Spinal cord (tissue), 10 donors: Measurements from ENCODE around the gene COMT. TPM values are rescaled to one million over a fixed set of nuclear protein-coding genes. Genes with fewer than 3 reads are reported as not detected.
"Not testable (repeated sequence)": the region's sequence is repeated elsewhere in the genome, so short reads cannot be mapped to it uniquely, and the experiment has no call there.

Source experiments
- DNase-seq, 6 donors: peaks; one replicate each; pipeline versions ENCODE4 v3.0.0 to v3.0.0-alpha.2; 2013 to 2015; ENCODE audit warnings: low spot score in 6 of 6, low read depth in 4 of 6
- H3K27ac ChIP-seq: one replicate; pipeline ENCODE4 v1.5.1; 2013; ENCODE audit warnings: low read depth, low read length, control low read depth
- H3K27me3 ChIP-seq: one replicate; pipeline ENCODE4 v1.6.1; 2013; ENCODE audit warnings: low read length; ENCODE audit not compliant: control insufficient read depth, insufficient read depth
- H3K36me3 ChIP-seq: one replicate; pipeline ENCODE4 v1.6.1; 2013; ENCODE audit warnings: low read length; ENCODE audit not compliant: control insufficient read depth, insufficient read depth
- H3K4me1 ChIP-seq: one replicate; pipeline ENCODE4 v1.6.1; 2013; ENCODE audit warnings: low read length; ENCODE audit not compliant: control insufficient read depth, insufficient read depth
- H3K4me3 ChIP-seq: one replicate; pipeline ENCODE4 v1.5.1; 2013; ENCODE audit warnings: low read depth, low read length, control low read depth
- H3K9me3 ChIP-seq: one replicate; pipeline ENCODE4 v1.6.1; 2013; ENCODE audit warnings: low read length; ENCODE audit not compliant: control insufficient read depth, insufficient read depth
- WGBS: methylation state at CpG from one replicate; pipeline ENCODE4 v1.1.5; 2013; ENCODE audit warnings: missing lambda C conversion rate; ENCODE audit not compliant: insufficient coverage; 5-methylcytosine and 5-hydroxymethylcytosine counted together
- polyA plus RNA-seq, 2 donors: library from polyadenylated mRNA; unstranded; fragments of 120-200 nt; gene quantifications; one replicate each; pipeline ENCODE4 v1.2.1, GENCODE V29; 2013; ENCODE audit not compliant: insufficient read length in 2 of 2
- total RNA-seq, 2 donors: library from RNA; depleted of rRNA in 1 of 2; stranded (reverse); fragments of 120-200 nt in 1 of 2; fragments of >200 nt in 1 of 2; gene quantifications; one replicate each; pipeline versions ENCODE4 v1.2.3 to v1.2.4, GENCODE V29; 2013 to 2014
- donor health status: healthy.

The COMT gene
- total and polyA plus RNA-seq, 4 donors, result 72.6 to 158 (median 146) TPM

DNA sequence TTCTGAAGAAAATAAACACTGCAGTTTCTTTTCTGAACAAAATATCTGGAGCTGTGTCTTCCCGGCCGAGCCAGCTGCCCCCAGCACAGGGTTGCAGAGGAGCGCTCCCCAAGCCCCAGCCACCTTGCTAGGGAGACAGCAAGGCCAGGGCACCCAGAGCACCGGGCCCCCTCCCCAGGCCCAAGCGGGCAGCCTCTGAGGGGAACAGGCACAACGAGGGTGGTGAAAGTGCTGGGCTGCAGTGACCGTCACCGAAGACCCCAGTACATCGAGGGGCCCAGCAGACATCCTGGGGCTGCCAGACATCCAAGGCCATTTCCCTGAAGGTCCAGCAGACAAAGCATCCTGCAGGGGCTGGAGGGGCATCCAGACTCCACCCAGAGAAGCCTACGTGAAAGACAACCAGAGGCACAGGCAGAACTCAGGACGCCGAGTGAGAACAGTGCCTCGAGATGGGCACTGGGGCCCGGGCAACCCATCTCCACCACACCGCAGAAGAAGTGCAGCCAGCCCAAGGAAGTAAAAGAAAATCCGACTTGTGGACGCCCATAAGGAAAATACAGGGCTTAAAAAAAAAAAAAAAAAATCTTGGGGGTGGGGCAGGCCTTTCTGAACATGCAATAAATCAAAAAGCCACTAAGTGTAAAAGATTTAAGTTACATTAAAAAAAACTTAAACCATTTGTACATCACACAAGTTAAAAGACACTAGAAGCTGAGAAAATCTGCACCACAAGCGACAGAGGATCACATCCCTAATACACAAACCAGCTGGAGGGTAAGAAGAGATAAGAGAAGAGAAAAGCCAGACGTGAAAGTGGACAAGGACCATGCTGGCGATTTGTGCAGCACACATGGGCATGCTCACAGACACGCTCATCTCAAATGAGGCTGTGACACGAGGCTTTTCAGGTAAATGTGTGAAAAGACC lies 36.0 kb upstream of the COMT start:
- no peak overlapping the region for H3K27ac ChIP-seq
- DNase-seq, result no peak
- no peaks in the 10 kb centered on the region for H3K9me3 ChIP-seq
- H3K27me3 ChIP-seq, result no peaks in the 10 kb centered on the region
- peaks cover 27% of the 10 kb centered on the region for H3K4me1 ChIP-seq
- H3K36me3 ChIP-seq, result peaks cover 50% of the 10 kb centered on the region
- WGBS, result 79% methylated on average over 18 of the region's 22 CpGs
- H3K4me3 ChIP-seq, result no peak overlapping the region

DNA sequence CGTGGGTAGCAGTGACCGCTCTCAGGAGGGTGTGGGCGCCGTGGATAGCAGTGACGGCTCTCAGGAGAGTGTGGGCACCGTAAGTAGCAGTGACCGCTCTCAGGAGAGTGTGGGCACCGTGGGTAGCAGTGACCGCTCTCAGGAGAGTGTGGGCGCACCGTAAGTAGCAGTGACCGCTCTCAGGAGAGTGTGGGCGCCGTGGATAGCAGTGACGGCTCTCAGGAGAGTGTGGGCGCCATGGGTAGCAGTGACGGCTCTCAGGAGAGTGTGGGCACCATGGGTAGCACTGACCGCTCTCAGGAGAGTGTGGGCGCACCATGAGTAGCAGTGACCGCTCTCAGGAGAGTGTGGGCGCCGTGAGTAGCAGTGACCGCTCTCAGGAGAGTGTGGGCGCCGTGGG lies 34.7 kb upstream of the COMT start:
- H3K4me3 ChIP-seq, H3K27ac ChIP-seq, H3K9me3 ChIP-seq, H3K27me3 ChIP-seq, DNase-seq: not testable (repeated sequence)
- peaks cover 48% of the 10 kb centered on the region for H3K36me3 ChIP-seq
- 95% methylated on average over 21 of the region's 25 CpGs for WGBS
- peaks cover 28% of the 10 kb centered on the region for H3K4me1 ChIP-seq

DNA sequence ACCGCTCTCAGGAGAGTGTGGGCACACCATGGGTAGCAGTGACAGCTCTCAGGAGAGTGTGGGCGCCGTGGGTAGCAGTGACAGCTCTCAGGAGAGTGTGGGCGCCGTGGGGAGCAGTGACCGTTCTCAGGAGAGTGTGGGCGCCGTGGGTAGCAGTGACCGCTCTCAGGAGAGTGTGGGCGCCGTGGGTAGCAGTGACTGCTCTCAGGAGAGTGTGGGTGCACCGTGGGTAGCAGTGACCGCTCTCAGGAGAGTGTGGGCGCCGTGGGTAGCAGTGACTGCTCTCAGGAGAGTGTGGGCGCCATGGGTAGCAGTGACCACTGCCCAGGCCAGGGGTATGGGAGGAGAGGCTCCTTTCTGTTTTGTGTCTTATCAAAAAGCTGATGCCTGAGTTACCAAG lies 33.7 kb upstream of the COMT start:
- DNase-seq, H3K27ac ChIP-seq, H3K27me3 ChIP-seq, H3K4me3 ChIP-seq, H3K9me3 ChIP-seq: not testable (repeated sequence)
- WGBS, result 90% methylated on average over 16 of the region's 16 CpGs
- Histone ChIP-seq H3K4me1 (peaks cover 24% of the 10 kb centered on the region), H3K36me3 (peaks cover 54% of the 10 kb centered on the region)

DNA sequence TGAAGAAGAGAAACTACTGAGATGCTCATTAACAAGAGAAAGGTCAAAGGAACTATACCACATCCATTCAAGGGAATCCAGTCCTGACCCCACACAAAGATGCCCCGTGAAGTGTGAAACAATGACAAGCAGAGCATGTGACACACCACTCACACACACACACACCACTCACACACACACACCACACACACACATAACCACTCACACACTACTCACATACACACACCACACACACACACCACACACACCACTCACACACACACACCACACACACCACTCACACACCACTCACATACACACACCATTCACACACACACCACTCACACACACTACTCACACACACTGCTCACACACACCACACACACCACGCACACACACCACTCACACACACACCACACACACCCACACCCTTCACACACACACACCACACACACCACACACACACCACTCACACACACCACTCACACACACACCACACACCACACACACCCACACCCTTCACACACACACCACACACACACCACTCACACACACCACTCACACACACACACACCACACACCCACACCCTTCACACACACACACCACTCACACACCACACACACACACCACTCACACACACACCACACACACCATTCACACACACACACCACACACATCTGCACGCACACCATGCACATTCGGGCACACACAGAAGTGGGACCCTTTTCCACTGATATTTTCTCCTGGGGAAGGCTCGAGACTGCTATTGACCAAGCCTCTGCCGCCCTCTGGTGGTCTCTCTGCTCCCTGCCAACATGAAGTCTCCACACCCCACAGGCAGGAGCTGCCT lies 32.0 kb upstream of the COMT start:
- H3K27ac ChIP-seq, result no peak overlapping the region
- no peaks in the 10 kb centered on the region for H3K9me3 ChIP-seq
- WGBS, result 33% methylated on average over 6 of the region's 6 CpGs
- no peaks in the 10 kb centered on the region for H3K27me3 ChIP-seq
- peaks cover 13% of the 10 kb centered on the region for H3K4me1 ChIP-seq
- peaks cover 44% of the 10 kb centered on the region for H3K36me3 ChIP-seq
- no peak overlapping the region for H3K4me3 ChIP-seq
- DNase-seq, result peak; percentile 52 to 96 (median 72)

DNA sequence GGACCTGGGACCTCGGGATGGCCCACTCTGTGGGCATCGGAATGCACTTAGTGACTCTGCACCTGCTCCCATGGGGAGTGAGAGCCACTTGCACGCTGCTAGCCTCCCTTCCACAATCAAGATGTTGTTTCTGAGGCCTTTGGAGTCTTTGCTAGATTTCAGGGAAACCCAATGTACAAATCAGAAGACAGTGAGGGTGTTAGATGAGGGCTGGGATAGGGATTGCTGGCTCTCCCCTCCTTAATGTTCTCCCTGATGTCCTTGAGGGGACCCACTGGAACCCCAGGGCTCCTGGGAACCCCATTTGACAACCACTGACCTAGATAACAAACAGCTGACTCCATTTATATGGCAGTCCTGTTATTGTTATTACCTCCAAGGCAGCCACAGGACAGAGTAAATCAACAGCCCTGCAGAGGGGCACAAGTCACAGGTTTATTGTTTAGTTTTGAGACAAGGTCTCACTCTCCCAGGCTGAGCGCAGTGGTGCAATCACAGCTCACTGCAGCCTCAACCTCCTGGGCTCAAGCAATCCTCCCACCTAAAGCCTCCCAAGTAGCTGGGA lies 31.3 kb upstream of the COMT start:
- Histone ChIP-seq H3K36me3 (peaks cover 47% of the 10 kb centered on the region), H3K4me1 (peaks cover 11% of the 10 kb centered on the region), H3K4me3 (no peak overlapping the region), H3K27ac (no peak overlapping the region), H3K27me3 (no peaks in the 10 kb centered on the region), H3K9me3 (no peaks in the 10 kb centered on the region)
- DNase-seq, result no peak
- 55% methylated on average over 3 of the region's 4 CpGs for WGBS

DNA sequence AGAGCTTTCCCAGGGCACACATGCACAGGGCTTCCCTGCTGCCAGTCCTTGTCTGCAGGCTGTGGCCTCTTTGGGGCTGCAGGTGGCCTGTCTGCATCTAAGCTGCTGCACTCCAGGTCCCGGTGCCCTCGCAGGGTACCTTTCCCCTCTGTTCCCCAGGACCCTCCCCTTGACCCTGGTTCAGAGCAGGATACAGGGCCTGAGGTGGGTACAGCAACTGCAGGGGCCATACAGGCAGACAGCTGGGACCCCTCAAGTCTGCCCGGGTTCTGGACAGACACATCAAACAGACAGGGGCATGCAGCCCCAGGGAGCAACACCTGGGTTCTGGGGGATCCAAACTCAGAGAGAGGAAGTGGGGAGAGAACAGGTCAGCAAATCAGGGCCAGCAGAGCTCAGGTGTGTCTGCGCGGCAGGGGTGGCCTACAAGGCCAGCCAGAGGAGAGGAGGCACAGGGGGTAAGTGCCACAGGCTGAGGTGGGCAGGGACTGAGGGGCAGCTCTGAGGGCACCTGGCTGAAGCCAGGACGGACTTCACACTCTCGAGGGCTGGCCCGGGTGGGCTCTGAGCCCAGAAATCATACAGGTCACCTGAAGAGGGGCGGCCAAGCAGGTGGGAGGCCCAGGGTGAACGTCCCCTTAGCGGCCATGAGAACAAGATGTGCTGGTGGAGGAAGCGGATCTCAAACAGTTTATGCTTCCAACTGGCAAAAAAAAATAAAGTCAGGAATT lies 29.9 kb upstream of the COMT start:
- no peak overlapping the region for H3K4me3 ChIP-seq
- 94% methylated on average over 12 of the region's 12 CpGs for WGBS
- peaks cover 52% of the 10 kb centered on the region for H3K36me3 ChIP-seq
- H3K9me3 ChIP-seq, result no peaks in the 10 kb centered on the region
- H3K27ac ChIP-seq, result no peak overlapping the region
- H3K4me1 ChIP-seq, result peaks cover 9% of the 10 kb centered on the region
- no peaks in the 10 kb centered on the region for H3K27me3 ChIP-seq
- no peak for DNase-seq

DNA sequence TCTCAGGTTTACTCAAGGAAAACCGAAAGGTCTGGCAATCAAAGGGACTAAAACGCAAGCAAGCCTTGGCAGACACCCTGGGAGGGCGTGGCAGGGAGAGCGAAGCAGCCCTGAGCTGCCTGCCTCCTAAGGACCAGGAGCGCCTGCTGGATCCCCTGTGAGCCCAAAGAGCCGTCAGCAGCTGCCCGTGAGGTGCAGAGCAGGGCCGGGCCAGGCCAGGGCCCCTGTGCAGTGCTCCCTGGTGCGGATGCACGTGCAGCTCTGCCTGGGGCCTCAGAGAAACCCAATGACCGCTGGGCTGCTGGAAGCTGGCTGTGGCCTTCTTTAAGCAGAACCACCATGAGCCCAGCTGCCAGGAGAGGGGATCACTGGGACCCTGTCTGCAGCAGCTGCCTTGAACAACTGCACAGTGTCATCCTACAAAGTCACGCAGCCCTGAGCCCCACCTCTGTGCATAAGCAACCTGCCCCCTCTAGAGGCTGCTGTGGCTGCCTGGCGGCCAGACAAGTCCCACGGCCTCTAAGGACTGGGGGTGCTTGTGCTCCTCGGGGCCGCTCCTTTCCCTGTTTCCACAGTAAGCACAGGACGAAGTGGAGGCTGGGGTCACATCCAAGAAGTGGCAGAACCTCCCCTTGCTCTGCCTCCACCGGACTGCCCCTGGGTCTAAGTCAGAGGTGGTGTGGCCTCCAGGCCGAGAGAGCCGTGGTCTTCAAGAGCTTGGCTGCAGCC lies 29.1 kb upstream of the COMT start:
- Histone ChIP-seq H3K27ac (no peak overlapping the region), H3K36me3 (peaks cover 58% of the 10 kb centered on the region)

DNA sequence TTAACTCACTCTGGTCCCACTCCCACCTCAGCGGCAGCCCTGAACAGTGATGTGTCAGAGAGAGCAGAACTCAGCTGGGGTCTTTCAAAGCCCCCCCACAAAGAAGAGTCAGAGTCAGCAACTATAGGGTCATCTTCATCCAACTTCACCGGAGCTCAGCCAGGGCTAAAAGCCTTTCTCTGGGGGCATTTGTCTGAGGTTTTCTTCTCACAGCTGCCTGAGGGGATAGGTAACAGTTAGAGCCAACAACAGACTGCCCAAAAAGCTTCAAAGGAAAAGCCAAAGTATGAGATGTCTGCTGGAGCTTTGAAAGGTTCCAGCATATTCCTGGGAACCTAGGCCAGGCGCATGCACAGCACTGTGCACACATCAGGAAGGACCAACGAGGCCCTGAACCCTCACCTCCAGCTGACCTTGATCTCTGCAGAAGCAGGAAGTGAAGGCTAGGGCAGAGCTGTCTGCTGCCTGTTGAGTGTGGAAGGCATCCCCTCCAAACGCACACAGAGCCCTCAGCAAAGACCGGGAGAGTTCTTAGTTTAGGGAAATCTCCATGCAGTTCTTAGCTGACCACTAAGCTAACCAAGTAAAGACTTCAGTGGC lies 28.1 kb upstream of the COMT start:
- H3K36me3 ChIP-seq, result peaks cover 61% of the 10 kb centered on the region
- WGBS, result 89% methylated on average over 4 of the region's 6 CpGs

More for the DNA sequence above, 29.1 kb upstream of the COMT start:
- Histone ChIP-seq H3K27me3 (no peaks in the 10 kb centered on the region), H3K4me1 (peaks cover 9% of the 10 kb centered on the region), H3K9me3 (no peaks in the 10 kb centered on the region), H3K4me3 (no peak overlapping the region)
- DNase-seq, result no peak
- 82% methylated on average over 18 of the region's 20 CpGs for WGBS

More for the DNA sequence above, 28.1 kb upstream of the COMT start:
- Histone ChIP-seq H3K4me3 (no peak overlapping the region), H3K27me3 (no peaks in the 10 kb centered on the region), H3K4me1 (peaks cover 9% of the 10 kb centered on the region), H3K9me3 (no peaks in the 10 kb centered on the region), H3K27ac (no peak overlapping the region)
- no peak for DNase-seq
